Heart left ventricle (tissue), 16 donors: ENCODE results near the gene GCLM. TPM values are rescaled to one million over a fixed set of nuclear protein-coding genes. Genes with fewer than 3 reads are reported as not detected.
A peak's percentile ranks its signal among the peaks of the same experiment; 100 is the strongest.

Source experiments
- ATAC-seq, 4 donors: fragments of 200-7000 bp; cut with Tn5 transposase; one replicate each; pipeline ENCODE4 v1.9.1; 2020 to 2022; ENCODE audit warnings: moderate library complexity in 4 of 4, mild to moderate bottlenecking in 3 of 4, moderate number of reproducible peaks in 1 of 4
- DNase-seq, 5 donors: peaks; one replicate each; pipeline ENCODE4 v3.0.0-alpha.2; 2020
- H3K27ac ChIP-seq, 12 donors: fragments of 200-600 bp; sonication (generic) in 4 of 12; one replicate each; pipeline versions ENCODE4 v1.5.0 to v1.8.0; 2016 to 2022; ENCODE audit warnings: mild to moderate bottlenecking in 2 of 12
- H3K27me3 ChIP-seq, 9 donors: fragments of 200-600 bp; sonication (generic) in 2 of 9; one replicate each; pipeline versions ENCODE4 v1.5.1 to v1.8.0; 2016 to 2022; ENCODE audit warnings: mild to moderate bottlenecking in 3 of 9
- H3K36me3 ChIP-seq, 9 donors: fragments of 200-600 bp; sonication (generic) in 2 of 9; one replicate each; pipeline versions ENCODE4 v1.5.0 to v1.8.0; 2018 to 2022; ENCODE audit warnings: mild to moderate bottlenecking in 2 of 9
- H3K4me1 ChIP-seq, 12 donors: fragments of 200-600 bp; sonication (generic) in 4 of 12; one replicate each; pipeline versions ENCODE4 v1.5.0 to v1.8.0; 2016 to 2022; ENCODE audit warnings: mild to moderate bottlenecking in 3 of 12
- H3K4me3 ChIP-seq, 12 donors: fragments of 200-600 bp; sonication (generic) in 4 of 12; one replicate each; pipeline versions ENCODE4 v1.5.0 to v1.8.0; 2017 to 2022; ENCODE audit warnings: mild to moderate bottlenecking in 9 of 12, moderate library complexity in 4 of 12
- H3K9me3 ChIP-seq, 12 donors: fragments of 200-600 bp; sonication (generic) in 4 of 12; one replicate each; pipeline versions ENCODE4 v1.5.0 to v1.8.0; 2016 to 2022; ENCODE audit warnings: mild to moderate bottlenecking in 1 of 12
- POLR2A ChIP-seq, 2 donors: fragments of 450-650 bp; IDR thresholded peaks; one replicate each; pipeline ENCODE4 v1.6.1; 2017; ENCODE audit warnings: antibody characterized with exemption in 2 of 2, mild to moderate bottlenecking in 2 of 2, moderate library complexity in 2 of 2
- WGBS, 4 donors: extraction: QIAGEN DNeasy Blood & Tissue Kit in 2 of 4; methylation state at CpG; one replicate each; pipeline versions ENCODE4 v1.1.5 to v1.1.7; 2013 to 2018; 5-methylcytosine and 5-hydroxymethylcytosine counted together
- intact Hi-C, 10 donors: fragments of 100-400 bp; cut with DNase I; formaldehyde crosslinking; loops; one replicate each; pipeline versions ENCODE4 v1.11.1 to v1.14.2; 2022
- long read RNA-seq, 3 donors: library from polyadenylated mRNA; unstranded; transcript quantifications; one replicate each; pipeline ENCODE4 v2.0.0, GENCODE V29; 2020 to 2021
- polyA plus RNA-seq, 2 donors: library from polyadenylated mRNA; stranded (reverse); fragments of 200-250 nt; gene quantifications; one replicate each; pipeline ENCODE4 v1.2.3, GENCODE V29; 2013
- total RNA-seq, 9 donors: library from RNA; depleted of rRNA in 2 of 9; stranded (reverse); fragments of >200 nt in 2 of 9; fragmentation: NEBNext Ultra II Directional in 3 of 9; extraction: Animal tissue kit (Norgen Biotek cat#: 25700) in 3 of 9; gene quantifications; one replicate each; pipeline versions ENCODE4 v1.1.0 to v1.2.4, GENCODE V29; 2016 to 2023
- TF ChIP-seq, protein P1 (sequence below), 12 donors: fragments of 200-600 bp; sonication (generic) in 4 of 12; IDR thresholded peaks; one replicate each; pipeline versions ENCODE4 v1.5.0 to v1.8.0; 2018 to 2022; ENCODE audit warnings: antibody characterized with exemption in 12 of 12, mild to moderate bottlenecking in 5 of 12
- donor health status: ischemic (EF 13 %, LVEDD 7.1; RV severe dilation, severe dysfunction).
- donor health status: healthy with polysubstance abuse.
- donor health status: DM: no; HTN: yes; CAD: no.
- donor health status: DM: no; HTN: no; CAD: no.
- donor health status: ischemic (EF 25% LVEDD 6.9; RV normal size, moderate dysfunction).
- donor health status: ischemic (EF 25% LVEDD 5.7; RV mildly dilated, moderate dysfunction).
- donor health status: healthy.
- donor health status: DM: yes; HTN: yes; CAD: no.
- donor health status: ischemic (EF 35%, LVEDD 5.7; RV mildly dilated, moderate dysfunction).
- donor health status: nonischemic (EF 11% LVEDD 7.7; RV severe dilation, severe dysfunction).
- donor health status: DM: yes; HTN: yes; CAD: no.
- donor health status: PGD.
- donor health status: ischemic (EF 29% LVEDD 5.4; RV normal size, mild dysfunction).
- donor health status: nonischemic (EF 23%, LVEDD 6.1; RV moderate dilation, normal function).

GCLM gene, protein sequence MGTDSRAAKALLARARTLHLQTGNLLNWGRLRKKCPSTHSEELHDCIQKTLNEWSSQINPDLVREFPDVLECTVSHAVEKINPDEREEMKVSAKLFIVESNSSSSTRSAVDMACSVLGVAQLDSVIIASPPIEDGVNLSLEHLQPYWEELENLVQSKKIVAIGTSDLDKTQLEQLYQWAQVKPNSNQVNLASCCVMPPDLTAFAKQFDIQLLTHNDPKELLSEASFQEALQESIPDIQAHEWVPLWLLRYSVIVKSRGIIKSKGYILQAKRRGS
- total RNA-seq, result 10 to 100 TPM in 6 of 9 donors, 1 to 10 TPM in 3; 4.2 to 21.9 (median 12.5) TPM
- 1 to 10 TPM; 1.8 to 7.5 TPM for polyA plus RNA-seq
- long read RNA-seq, donor 1, full-length matches to known transcripts, result 37 of 41 reads
- long read RNA-seq, donor 1, partial matches to known transcripts, result 0 of 41 reads
- long read RNA-seq, donor 1, other reads (novel, unspliced or antisense), result 4 of 41 reads
- long read RNA-seq, donor 2, full-length matches to known transcripts, result 2 of 3 reads
- long read RNA-seq, donor 2, partial matches to known transcripts, result 0 of 3 reads
- long read RNA-seq, donor 2, other reads (novel, unspliced or antisense), result 1 of 3 reads
- long read RNA-seq, donor 3, full-length matches to known transcripts, result 35 of 39 reads
- long read RNA-seq, donor 3, partial matches to known transcripts, result 0 of 39 reads
- long read RNA-seq, donor 3, other reads (novel, unspliced or antisense), result 4 of 39 reads

DNA sequence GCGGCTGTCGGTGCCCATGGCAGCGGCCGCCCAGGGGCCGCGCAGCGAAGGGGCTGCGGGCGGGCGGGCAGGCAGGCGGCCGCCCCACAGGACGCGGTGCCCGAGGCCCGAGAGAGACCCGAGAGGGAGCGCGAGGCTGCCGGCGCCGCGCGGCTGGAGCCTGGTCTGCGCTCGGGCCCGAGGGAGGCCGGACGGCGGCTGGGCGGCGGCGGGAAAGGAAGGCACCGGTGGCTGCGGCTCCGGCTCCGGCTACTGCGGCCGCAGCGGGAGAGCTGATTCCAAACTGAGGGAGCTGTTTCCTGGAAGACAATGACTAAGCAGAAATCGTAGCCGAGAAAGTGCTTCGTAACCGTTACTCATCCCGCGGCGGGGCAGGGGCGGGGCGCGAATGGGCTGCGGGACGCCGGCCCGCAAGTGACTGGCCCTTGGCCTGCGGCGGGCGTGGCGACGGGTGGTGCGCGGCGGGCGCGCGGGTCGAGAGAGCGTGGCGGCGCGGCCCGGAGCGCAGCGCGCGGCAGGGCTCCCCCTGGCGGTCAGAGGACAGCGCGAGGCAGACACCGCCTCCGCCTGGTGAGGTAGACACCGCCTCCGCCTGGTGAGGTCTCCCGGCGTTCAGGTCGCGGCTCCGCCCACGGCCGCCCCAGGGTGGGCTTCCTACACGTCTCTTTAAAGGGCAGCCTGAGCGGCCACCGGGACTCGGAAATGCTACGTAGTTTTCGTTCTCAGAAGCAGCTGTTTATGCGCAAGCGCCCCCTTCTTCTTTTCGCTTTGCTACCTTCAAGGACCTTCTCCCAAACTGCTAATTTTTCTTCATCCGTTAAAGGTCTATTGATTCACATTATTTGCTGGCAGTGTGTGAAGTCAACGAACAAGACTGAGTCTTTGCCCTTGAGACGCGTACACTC lies at the start of gene GCLM:
TSS of gene GCLM (minus strand) at position 285 of the 905 bp plus-strand sequence. CDS start at position 18, 267 bp downstream.
- peak within 1 kb of the TSS; percentile 70 to 99 (median 88) for H3K4me3 ChIP-seq
- 1% methylated on average over 31 to 102 of the region's 102 CpGs for WGBS, 4 donors
- peak within 1 kb of the TSS; percentile 74 to 92 (median 83) for H3K27ac ChIP-seq
- no peaks in the 10 kb centered on the region for H3K27me3 ChIP-seq
- ATAC-seq (peak; percentile 93 to 98 (median 96)), DNase-seq (peak; percentile 88 to 97 (median 95))
- H3K4me1 ChIP-seq, result peaks cover 0 to 41% (median 13%) of the 10 kb centered on the region in 12 donors
- intact Hi-C loops, result loop anchor here in 2 of 10 donors (2.0 to 10.0 kb wide), 4 partner anchors 31 to 425 kb away; partner anchors contain the start of gene DNTTIP2 (in 1 of the 2)
- H3K9me3 ChIP-seq, result peaks cover 0 to 10% (median 0%) of the 10 kb centered on the region in 12 donors
- TF ChIP-seq, protein P1, sequence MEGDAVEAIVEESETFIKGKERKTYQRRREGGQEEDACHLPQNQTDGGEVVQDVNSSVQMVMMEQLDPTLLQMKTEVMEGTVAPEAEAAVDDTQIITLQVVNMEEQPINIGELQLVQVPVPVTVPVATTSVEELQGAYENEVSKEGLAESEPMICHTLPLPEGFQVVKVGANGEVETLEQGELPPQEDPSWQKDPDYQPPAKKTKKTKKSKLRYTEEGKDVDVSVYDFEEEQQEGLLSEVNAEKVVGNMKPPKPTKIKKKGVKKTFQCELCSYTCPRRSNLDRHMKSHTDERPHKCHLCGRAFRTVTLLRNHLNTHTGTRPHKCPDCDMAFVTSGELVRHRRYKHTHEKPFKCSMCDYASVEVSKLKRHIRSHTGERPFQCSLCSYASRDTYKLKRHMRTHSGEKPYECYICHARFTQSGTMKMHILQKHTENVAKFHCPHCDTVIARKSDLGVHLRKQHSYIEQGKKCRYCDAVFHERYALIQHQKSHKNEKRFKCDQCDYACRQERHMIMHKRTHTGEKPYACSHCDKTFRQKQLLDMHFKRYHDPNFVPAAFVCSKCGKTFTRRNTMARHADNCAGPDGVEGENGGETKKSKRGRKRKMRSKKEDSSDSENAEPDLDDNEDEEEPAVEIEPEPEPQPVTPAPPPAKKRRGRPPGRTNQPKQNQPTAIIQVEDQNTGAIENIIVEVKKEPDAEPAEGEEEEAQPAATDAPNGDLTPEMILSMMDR (IDR thresholded peaks at IDR 0.05), result peak; percentile 68 to 100 (median 92)
- TF ChIP-seq POLR2A (IDR thresholded peaks at IDR 0.05), result peak in 1 of 2 donors; percentile 69
- no peaks in the 10 kb centered on the region for H3K36me3 ChIP-seq

DNA sequence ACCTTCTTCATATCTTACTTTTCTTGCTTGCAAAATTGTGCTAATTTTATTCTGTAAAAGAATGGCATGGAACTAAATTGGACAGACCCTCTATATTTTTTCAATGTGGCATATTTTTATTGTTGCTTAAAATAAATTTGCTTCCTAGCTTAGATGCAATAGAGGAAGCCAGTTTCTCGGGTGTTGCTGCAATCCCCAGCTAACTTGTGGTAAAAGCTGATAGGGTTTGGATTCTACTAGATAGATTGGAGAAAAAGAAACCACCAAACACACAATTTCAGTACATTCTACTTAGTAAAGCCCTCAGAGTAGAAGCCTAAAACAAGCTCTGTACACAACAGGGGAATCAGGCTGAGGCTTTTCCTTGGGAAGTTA lies 49.5 kb upstream of the GCLM start:
- 51 to 55% (median 51%) methylated on average over 1 of the region's 1 CpG for WGBS, 4 donors
- peaks cover 0 to 34% (median 14%) of the 10 kb centered on the region in 12 donors for H3K9me3 ChIP-seq
- TF ChIP-seq, protein P1 (IDR thresholded peaks at IDR 0.05), result no peak
- DNase-seq (no peak), ATAC-seq (no peak)
- no peaks in the 10 kb centered on the region for H3K4me1 ChIP-seq
- H3K27me3 ChIP-seq, result no peaks in the 10 kb centered on the region
- H3K27ac ChIP-seq, result no peak overlapping the region
- H3K4me3 ChIP-seq, result no peak overlapping the region
- intact Hi-C loops, result no loop called here
- no peaks in the 10 kb centered on the region for H3K36me3 ChIP-seq

DNA sequence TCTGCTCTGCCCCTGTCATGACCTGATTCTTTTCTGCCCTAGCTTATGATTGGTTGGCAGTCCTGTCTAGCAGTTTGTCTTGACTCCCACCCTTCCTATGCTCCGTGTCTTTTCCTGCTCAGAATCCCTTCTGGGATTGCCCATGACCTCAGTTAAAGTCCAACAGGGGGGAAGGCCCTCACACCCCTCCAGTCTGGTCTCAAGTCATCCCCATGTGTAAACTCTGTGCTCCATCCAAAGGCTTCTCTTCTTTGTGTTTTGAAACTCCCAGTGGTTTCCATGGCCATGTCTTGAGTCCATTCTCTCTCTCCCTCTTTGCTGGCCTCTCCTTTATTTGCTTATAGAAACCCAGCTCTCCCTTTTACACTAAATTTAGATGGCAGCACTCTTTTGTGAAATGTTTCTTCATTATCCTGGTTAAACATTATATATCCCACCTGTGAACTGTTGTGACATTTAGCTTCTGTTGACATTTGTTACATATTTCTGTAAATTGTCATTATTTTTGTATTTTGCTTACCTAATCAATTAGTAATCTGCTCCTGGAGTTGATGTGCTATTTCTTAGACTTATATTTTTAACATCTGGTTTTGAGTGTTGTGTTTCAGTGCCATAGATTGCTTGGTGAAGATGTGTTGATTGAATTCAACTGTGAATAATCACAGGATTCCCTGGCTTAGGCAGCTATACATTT lies 48.9 kb upstream of the GCLM start:
- H3K9me3 ChIP-seq, result peaks cover 0 to 34% (median 14%) of the 10 kb centered on the region in 12 donors
- no peak for DNase-seq
- TF ChIP-seq POLR2A (IDR thresholded peaks at IDR 0.05), result no peak
- TF ChIP-seq, protein P1 (IDR thresholded peaks at IDR 0.05), result no peak
- H3K27me3 ChIP-seq, result no peaks in the 10 kb centered on the region
- no peak overlapping the region for H3K4me3 ChIP-seq
- 38 to 58% (median 45%) methylated on average over 1 of the region's 1 CpG for WGBS, 4 donors
- H3K4me1 ChIP-seq, result no peaks in the 10 kb centered on the region
- no peaks in the 10 kb centered on the region for H3K36me3 ChIP-seq
- no peak for ATAC-seq
- H3K27ac ChIP-seq, result no peak overlapping the region
- intact Hi-C loops, result no loop called here
